HepG2 (cell line): ENCODE measurements around the gene TPD52L2. TPM values are rescaled to one million over a fixed set of nuclear protein-coding genes. Genes with fewer than 3 reads are reported as not detected.

Experiments
- ATAC-seq: fragments of 200-7000 bp; cut with Tn5 transposase; 3 replicates; pipeline ENCODE4 v1.9.1; 2020; ENCODE audit warnings: mild to moderate bottlenecking, moderate library complexity
- BruUV-seq: library from RNA; stranded (reverse); fragments of 400-500 nt; replicated peaks from 2 replicates; lab custom pipeline; 2021; lab: Mats Ljungman, UMichigan
- CTCF ChIA-PET: fragments of 300-600 bp; formaldehyde crosslinking; extraction: SDS; loops from one replicate; lab custom pipeline; 2021; ENCODE audit warnings: low total read pairs, inconsistent platforms, low intra/inter-chr PET ratio; lab: Yijun Ruan, JAX
- POLR2A ChIA-PET: fragments of 350-600 bp; sonication (Branson Sonifier 250); formaldehyde crosslinking; loops from one replicate; lab custom pipeline; 2020; ENCODE audit warnings: antibody characterized with exemption, inconsistent platforms; lab: Yijun Ruan, JAX
- DNase-seq: peaks from one replicate; pipeline ENCODE4 v3.0.0-alpha.2; 2015; ENCODE audit warnings: low spot score
- FAIRE-seq: peaks from 3 replicates; lab custom pipeline; 2011; peaks lifted over from hg19 to GRCh38; lab: Jason Lieb, UNC
- H2AFZ ChIP-seq: one replicate; pipeline ENCODE4 v1.6.1; 2011; ENCODE audit warnings: low read length, inconsistent platforms
- H3K27ac ChIP-seq: fragments of 300-600 bp; 3 replicates; pipeline ENCODE4 v1.8.0; 2011; ENCODE audit warnings: mixed run types, mild to moderate bottlenecking, mixed read lengths, low read length, inconsistent platforms; ENCODE audit not compliant: insufficient read depth; ENCODE audit errors: extremely low read length
- H3K27me3 ChIP-seq, 2 experiments: fragments of 200-600 bp in 1 of 2; 2 replicates in 1 of 2; 3 replicates in 1 of 2; pipeline versions ENCODE4 v1.6.0 to v1.8.0; 2011; ENCODE audit warnings: low read length in 2 of 2, mild to moderate bottlenecking in 2 of 2, moderate library complexity in 2 of 2, inconsistent platforms in 1 of 2; ENCODE audit not compliant: insufficient read depth in 2 of 2, control insufficient read depth in 1 of 2
- H3K36me3 ChIP-seq, 2 experiments: fragments of 200-600 bp in 1 of 2; replicated peaks in 1 of 2; 2 replicates in 1 of 2; 3 replicates in 1 of 2; pipeline versions ENCODE4 v1.5.1 to v1.8.0; 2011; ENCODE audit warnings: low read length in 2 of 2, inconsistent platforms in 1 of 2; ENCODE audit not compliant: insufficient read depth in 2 of 2, control insufficient read depth in 1 of 2
- H3K4me1 ChIP-seq: 2 replicates; pipeline ENCODE4 v1.5.1; 2012; ENCODE audit warnings: low read length, inconsistent platforms; ENCODE audit not compliant: insufficient read depth
- H3K4me2 ChIP-seq: 2 replicates; pipeline ENCODE4 v1.6.0; 2011; ENCODE audit warnings: low read depth, low read length, inconsistent platforms
- H3K4me3 ChIP-seq, 3 experiments: fragments of 200-600 bp in 1 of 3; sonication (generic), shearing (Covaris generic) in 1 of 3; replicated peaks in 1 of 3; 2 replicates each; pipeline ENCODE4 v1.5.1; 2011 to 2016; ENCODE audit warnings: low read length in 3 of 3, inconsistent platforms in 2 of 3, low read depth in 2 of 3, mild to moderate bottlenecking in 2 of 3, control low read depth in 1 of 3, mixed read lengths in 1 of 3; ENCODE audit not compliant: insufficient read depth in 1 of 3
- H3K79me2 ChIP-seq: one replicate; pipeline ENCODE4 v1.6.1; 2011; ENCODE audit warnings: low read length, inconsistent platforms; ENCODE audit not compliant: insufficient read depth
- H3K9ac ChIP-seq: 2 replicates; pipeline ENCODE4 v1.6.0; 2011; ENCODE audit warnings: mild to moderate bottlenecking, low read depth, low read length, inconsistent platforms; ENCODE audit not compliant: insufficient read depth
- H3K9me3 ChIP-seq: 2 replicates; pipeline ENCODE4 v1.5.1; 2012; ENCODE audit warnings: mild to moderate bottlenecking, low read length
- H4K20me1 ChIP-seq: 2 replicates; pipeline ENCODE4 v1.6.0; 2011; ENCODE audit warnings: inconsistent platforms, mild to moderate bottlenecking, low read length, moderate library complexity; ENCODE audit not compliant: insufficient read depth
- AGO2 ChIP-seq: fragments of 200-400 bp; formaldehyde crosslinking; optimal IDR thresholded peaks from 2 replicates; pipeline ENCODE3; 2017; ENCODE audit warnings: mild to moderate bottlenecking, low read depth, low read length, moderate library complexity
- ETS1 ChIP-seq: sonication (generic); formaldehyde crosslinking; IDR thresholded peaks from 2 replicates; pipeline ENCODE4 v1.4.0; 2020; ENCODE audit warnings: missing genetic modification reagents
- HBP1 ChIP-seq: IDR thresholded peaks from 2 replicates; pipeline ENCODE4 v1.6.1; 2016; ENCODE audit warnings: low read depth, control low read depth
- MLLT10 ChIP-seq: sonication (generic); formaldehyde crosslinking; IDR thresholded peaks from 2 replicates; pipeline ENCODE4 v1.4.0; 2020; ENCODE audit warnings: missing genetic modification reagents
- MXD3 ChIP-seq: IDR thresholded peaks from 2 replicates; pipeline ENCODE4 v1.6.1; 2016; ENCODE audit warnings: mild to moderate bottlenecking, missing biosample characterization, missing genetic modification reagents
- NKX3-1 ChIP-seq: sonication (generic); formaldehyde crosslinking; IDR thresholded peaks from 2 replicates; pipeline ENCODE4 v1.5.0; 2020; ENCODE audit warnings: missing genetic modification reagents
- NR1H2 ChIP-seq: sonication (generic); formaldehyde crosslinking; IDR thresholded peaks from 2 replicates; pipeline ENCODE4 v1.8.1; 2022; ENCODE audit warnings: low read depth, missing genetic modification reagents, borderline replicate concordance
- PCBP1 ChIP-seq: fragments of 200-400 bp; formaldehyde crosslinking; IDR thresholded peaks from 2 replicates; pipeline ENCODE4 v1.6.1; 2017; ENCODE audit warnings: mild to moderate bottlenecking, low read depth, low read length, borderline replicate concordance
- PHB2 ChIP-seq: fragments of 450-650 bp; IDR thresholded peaks from 2 replicates; pipeline ENCODE4 v1.6.1; 2018; ENCODE audit not compliant: partially characterized antibody
- RBM39 ChIP-seq: fragments of 200-400 bp; formaldehyde crosslinking; IDR thresholded peaks from one replicate; pipeline ENCODE4 v1.6.1; 2018; ENCODE audit warnings: antibody characterized with exemption, mild to moderate bottlenecking, low read depth, low read length; ENCODE audit not compliant: poor library complexity, severe bottlenecking
- XBP1 ChIP-seq: sonication (generic); formaldehyde crosslinking; IDR thresholded peaks from 2 replicates; pipeline ENCODE4 v1.5.0; 2020; ENCODE audit warnings: missing genetic modification reagents
- ZBTB33 ChIP-seq: sonication (generic); formaldehyde crosslinking; IDR thresholded peaks from 2 replicates; pipeline ENCODE4 v1.4.0; 2020; ENCODE audit warnings: missing genetic modification reagents
- ZBTB38 ChIP-seq: sonication (generic); formaldehyde crosslinking; IDR thresholded peaks from 2 replicates; pipeline ENCODE4 v1.5.1; 2020; ENCODE audit warnings: mild to moderate bottlenecking, missing genetic modification reagents
- ZNF331 ChIP-seq: sonication (generic); formaldehyde crosslinking; IDR thresholded peaks from 2 replicates; pipeline ENCODE4 v1.4.0; 2020; ENCODE audit warnings: missing genetic modification reagents
- ZNF354B ChIP-seq: sonication (generic); formaldehyde crosslinking; IDR thresholded peaks from 2 replicates; pipeline ENCODE4 v1.8.0; 2022; ENCODE audit warnings: mild to moderate bottlenecking, missing genetic modification reagents
- ZNF580 ChIP-seq: IDR thresholded peaks from 2 replicates; pipeline ENCODE4 v1.6.1; 2016; ENCODE audit warnings: low read depth, borderline replicate concordance
- ZZZ3 ChIP-seq: sonication (generic); formaldehyde crosslinking; IDR thresholded peaks from 2 replicates; pipeline ENCODE4 v1.4.0; 2020; ENCODE audit warnings: missing genetic modification reagents, mild to moderate bottlenecking, borderline replicate concordance
- WGBS: methylation state at CpG from one replicate; pipeline ENCODE4 v1.1.6; 2017; ENCODE audit warnings: low lambda C conversion rate; 5-methylcytosine and 5-hydroxymethylcytosine counted together
- in situ Hi-C: cut with HindIII; loops from 2 replicates; pipeline ENCODE4 v1.10.0; 2017; ENCODE audit warnings: low pct_unique_long_range_greater_than_20kb; ENCODE audit not compliant: extremely low pct_ligation_motif_present
- intact Hi-C: fragments of 100-400 bp; cut with micrococcal nuclease; formaldehyde crosslinking; loops from one replicate; pipeline ENCODE4 v1.10.0; 2022; ENCODE audit not compliant: unreplicated experiment
- polyA plus RNA-seq, 8 experiments: library from polyadenylated mRNA; depleted of rRNA in 3 of 8; stranded (reverse) in 7 of 8; unstranded in 1 of 8; fragments of >200 nt; fragmentation: Illumina TruSeq in 4 of 8; extraction: Trizol in 4 of 8; gene quantifications; 2 replicates each; pipeline versions ENCODE4 v1.2.1 to v1.2.3, GENCODE V29; 2011 to 2016; ENCODE audit warnings: low read depth in 4 of 8, missing spikeins in 1 of 8, mixed read lengths in 1 of 8; ENCODE audit not compliant: insufficient read depth in 1 of 8
- total RNA-seq, 5 experiments: library from RNA; depleted of rRNA; stranded (reverse); fragments of >200 nt; fragmentation: Illumina TruSeq; extraction: Trizol; gene quantifications; 2 replicates each; pipeline ENCODE4 v1.2.3, GENCODE V29; 2016; ENCODE audit warnings: low read depth in 1 of 5

Gene TPD52L2
- total and polyA plus RNA-seq, 2 of the 13 experiments (the other 11 are each of a cell fraction or from before 2014, with no cell fraction given): 156 to 184 TPM

GRCh38 chr20:63920226-63920625 lies 55.2 kb downstream of the TPD52L2 start:
- DNase-seq (no peak), ATAC-seq (no peak; the same call in 2 of the 3 replicates), FAIRE-seq (no peak)
- Histone ChIP-seq H4K20me1 (peaks cover 3% of the 10 kb centered on the region; the same call in 1 of the 2 replicates), H3K4me2 (no peak overlapping the region), H3K9me3 (no peaks in the 10 kb centered on the region), H3K27ac (no peak overlapping the region), H3K9ac (no peak overlapping the region), H2AFZ (no peak overlapping the region), H3K4me1 (peaks cover 11% of the 10 kb centered on the region), H3K36me3 (peaks cover 20 to 24% of the 10 kb centered on the region in 2 experiments; a peak in 4 of 5 replicates), H3K79me2 (peaks cover 27% of the 10 kb centered on the region), H3K27me3 (no peaks in the 10 kb centered on the region), H3K4me3 (no peak overlapping the region)
- in situ Hi-C loops (no loop called here), intact Hi-C loops (no loop called here)
- no TSS peak for BruUV-seq
- 97% methylated on average over 23 of the region's 23 CpGs for WGBS
- TF ChIP-seq ETS1 (CRISPR knock-in tag) (no peak), ZNF354B (CRISPR knock-in tag) (no peak), HBP1 (no peak), ZZZ3 (CRISPR knock-in tag) (no peak), MLLT10 (no peak), MXD3 (CRISPR knock-in tag) (no peak), PCBP1 (0 out of 2 replicates have a peak, but pooled peaks have one; percentile 22), AGO2 (peak; percentile 49), ZBTB33 (CRISPR knock-in tag) (no peak), ZNF331 (CRISPR knock-in tag) (no peak), ZBTB38 (no peak), XBP1 (CRISPR knock-in tag) (no peak), NKX3-1 (CRISPR knock-in tag) (no peak), ZNF580 (no peak), NR1H2 (CRISPR knock-in tag) (no peak), PHB2 (no peak), RBM39 (no peak)
- ChIA-PET CTCF (no interaction called here), POLR2A (interaction anchor here (1.5 kb wide), 1 partner anchor 60 kb away, joined by 3 read pairs; the partner anchor contains the start of gene PRPF6)
